GM18519 (cell line): ENCODE results near the gene NRXN2.
"Not testable (repeated sequence)": the region's sequence is repeated elsewhere in the genome, so short reads cannot be mapped to it uniquely, and the experiment has no call there.

ENCODE experiments used
- ATAC-seq: cut with Tn5 transposase; IDR thresholded peaks from one replicate; pipeline ENCODE4 v1.9.1; 2021; ENCODE audit warnings: mild to moderate bottlenecking, moderate library complexity; ENCODE audit not compliant: unreplicated experiment, low FRiP score

NRXN2 gene

DNA sequence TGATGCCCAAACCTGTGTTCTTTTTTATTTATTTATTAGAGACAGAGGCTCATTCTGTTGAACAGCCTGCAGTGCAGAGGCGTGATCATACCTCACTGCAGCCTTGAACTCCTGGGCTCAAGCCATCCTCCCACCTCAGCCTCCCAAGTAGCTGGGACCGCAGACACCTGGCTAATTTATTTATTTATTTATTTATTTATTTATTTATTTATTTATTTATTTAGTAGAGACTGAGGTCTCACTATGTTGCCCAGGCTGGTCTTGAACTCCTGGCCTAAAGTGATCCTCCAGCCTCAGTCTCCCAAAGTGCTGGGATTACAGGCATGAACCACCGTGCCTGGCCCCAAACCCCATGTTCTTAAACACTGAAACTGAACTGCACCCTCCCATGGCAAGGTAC lies 161.6 kb downstream of the NRXN2 start:
- not testable (repeated sequence) for ATAC-seq

GRCh38 chr11:64560941-64561340 lies 162.1 kb downstream of the NRXN2 start:
- no peak for ATAC-seq

GRCh38 chr11:64560139-64560771 lies 162.7 kb downstream of the NRXN2 start:
- no peak for ATAC-seq

DNA sequence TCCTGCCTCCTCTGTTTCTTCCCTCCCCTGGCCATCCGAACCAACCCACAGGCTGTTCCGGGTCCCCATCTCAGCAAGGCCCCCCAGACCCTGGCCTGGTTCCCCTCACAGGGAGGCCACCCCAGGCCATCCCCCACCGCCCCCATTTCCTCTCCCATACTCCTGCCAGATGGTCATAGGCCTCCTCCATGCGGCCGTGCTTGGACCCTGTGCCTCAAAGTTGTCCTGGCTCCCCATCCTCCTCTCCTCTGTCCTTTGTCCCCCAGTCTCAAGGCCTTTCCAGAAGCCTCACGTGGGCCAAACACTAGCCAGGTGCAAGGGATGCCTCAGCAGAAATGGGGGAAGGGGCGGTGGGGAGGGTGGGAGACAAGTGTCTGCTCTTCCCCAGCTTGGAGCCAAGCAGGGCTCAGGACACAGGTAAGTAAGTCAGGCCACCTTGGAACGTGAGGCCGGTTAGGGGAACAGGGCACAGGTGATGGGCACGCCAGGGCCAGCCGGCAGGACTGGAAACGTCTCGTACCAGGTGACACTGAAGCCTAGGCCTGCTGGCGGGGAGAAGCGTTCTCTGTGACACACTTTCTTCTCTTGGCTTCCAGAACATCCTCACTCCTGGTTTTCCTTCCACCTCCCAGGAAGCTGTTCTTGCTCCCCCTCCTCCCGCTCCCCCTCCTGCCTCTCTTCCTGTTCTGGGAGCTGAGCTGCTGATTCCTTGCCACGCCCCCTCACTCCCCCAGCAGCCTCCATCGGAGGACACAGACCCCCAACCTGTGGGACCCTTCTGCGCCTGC lies 163.5 kb downstream of the NRXN2 start:
- no peak for ATAC-seq

- no peak for ATAC-seq
Observed at GRCh38 chr11:64558869-64559268, 164.1 kb downstream of the NRXN2 start.

DNA sequence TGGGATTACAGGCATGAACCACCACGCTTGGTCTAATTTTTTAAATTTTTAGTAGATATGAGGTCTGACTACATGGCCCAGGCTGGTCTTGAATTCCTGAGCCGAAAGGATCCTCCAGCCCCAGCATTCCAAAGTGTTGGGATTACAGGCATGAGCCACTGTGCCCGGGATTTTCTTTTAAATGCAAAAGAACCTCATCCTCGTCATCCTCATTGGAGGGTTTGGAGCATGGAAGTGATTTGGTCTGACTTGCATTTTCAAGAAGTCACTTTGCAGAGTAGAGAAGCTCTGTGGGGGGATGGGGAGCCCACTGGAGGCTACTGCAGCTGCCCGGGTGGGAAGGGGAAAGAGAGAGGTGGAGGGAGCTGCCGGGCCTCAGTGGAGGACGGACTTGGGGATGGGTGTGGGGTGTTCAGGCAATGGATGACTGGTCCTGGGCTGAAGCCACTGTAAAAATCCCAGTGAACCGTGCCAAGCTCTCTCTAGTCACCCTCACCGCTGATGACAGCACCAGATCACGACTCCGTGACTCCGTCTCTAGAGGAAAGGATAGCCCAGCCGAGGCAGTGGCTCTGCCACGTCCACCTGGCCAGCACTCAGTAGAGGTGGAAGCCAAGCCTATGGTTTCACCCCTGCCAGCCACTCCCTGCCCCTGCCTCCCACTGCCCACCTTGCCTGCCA lies 164.8 kb downstream of the NRXN2 start:
- no peak for ATAC-seq

DNA sequence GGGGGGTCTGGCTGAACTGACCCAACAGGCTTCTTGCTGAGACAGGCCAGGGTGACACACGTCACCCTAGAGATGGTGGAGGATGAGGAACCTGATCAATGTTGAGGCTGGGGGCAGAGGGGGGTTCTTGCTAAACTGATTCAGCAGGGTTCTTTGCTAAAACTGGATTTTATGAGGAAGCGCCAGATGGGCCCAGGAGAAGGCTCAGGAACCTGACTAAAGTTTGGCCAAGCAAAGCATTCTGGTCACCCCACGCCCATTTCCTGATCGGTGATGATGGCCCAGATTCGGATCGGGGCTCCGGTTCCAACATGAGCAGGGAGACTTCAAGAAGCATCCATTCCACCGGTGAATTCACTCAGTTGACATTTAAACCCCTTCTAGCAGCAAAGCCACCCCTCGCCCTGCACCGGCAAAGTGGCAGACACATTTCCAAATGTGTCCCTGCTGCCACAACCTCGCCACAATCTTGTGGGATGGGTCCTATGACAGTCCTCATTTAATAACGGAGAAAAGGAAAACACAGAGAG lies 166.2 kb downstream of the NRXN2 start:
- no peak for ATAC-seq
